ENCODE measurements around the gene BDH1.

The BDH1 gene

DNA sequence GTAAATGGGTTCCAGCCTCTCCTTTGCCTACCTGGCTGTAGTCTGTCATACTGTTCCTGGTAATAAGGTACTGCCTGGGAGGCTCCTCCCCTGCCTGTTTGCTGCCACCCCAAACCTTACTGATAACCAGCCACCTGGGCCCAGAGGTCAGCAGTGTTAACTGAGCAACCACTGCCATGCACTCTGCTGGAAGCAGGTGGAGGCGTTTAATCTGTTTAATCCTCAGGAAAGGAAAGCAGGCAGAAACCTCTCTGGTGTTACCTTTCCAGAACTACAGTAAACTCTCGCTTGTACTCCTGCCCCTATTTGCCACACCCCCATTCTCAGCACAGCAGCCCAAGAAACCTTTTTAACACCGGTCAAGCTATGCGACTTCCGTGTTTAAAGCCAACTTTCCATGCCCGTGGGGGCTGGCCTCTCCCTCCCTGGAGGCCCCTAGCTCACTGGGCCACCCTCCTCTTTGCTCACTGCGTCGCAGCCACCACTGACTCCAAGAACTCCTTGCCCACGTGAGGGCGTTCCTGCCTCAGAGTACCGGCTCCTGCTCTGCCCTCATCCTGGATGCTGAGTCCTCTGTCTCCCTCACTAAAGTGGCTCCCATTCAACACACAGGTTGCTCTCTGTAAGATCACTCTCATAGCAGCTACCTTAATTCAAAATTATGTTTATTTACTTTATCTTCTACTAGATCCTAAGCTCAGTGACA, 8.3 kb downstream of the BDH1 start:
- DNase-seq = no peak

GRCh38 chr3:197546307-197547085, 9.3 kb downstream of the BDH1 start:
- no peak for DNase-seq

DNA sequence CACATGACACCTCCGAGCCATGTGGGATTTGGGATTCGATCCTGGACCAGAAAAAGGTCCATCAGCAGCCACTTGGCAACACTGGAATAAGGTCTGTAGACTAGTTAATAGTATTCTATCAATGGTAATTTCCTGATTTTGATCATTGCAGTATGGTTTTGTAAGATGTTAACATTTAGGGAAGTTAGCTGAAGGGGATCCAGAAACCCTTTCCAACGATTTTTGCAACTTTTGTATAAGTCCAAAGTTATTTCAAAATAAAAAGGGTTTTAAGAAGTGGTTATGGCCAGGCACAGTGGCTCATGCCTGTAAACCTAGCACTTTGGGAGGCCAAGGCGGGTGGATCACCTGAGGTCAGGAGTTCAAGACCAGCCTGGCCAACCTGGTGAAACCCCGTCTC, 10.2 kb downstream of the BDH1 start:
- no peak for DNase-seq

DNA sequence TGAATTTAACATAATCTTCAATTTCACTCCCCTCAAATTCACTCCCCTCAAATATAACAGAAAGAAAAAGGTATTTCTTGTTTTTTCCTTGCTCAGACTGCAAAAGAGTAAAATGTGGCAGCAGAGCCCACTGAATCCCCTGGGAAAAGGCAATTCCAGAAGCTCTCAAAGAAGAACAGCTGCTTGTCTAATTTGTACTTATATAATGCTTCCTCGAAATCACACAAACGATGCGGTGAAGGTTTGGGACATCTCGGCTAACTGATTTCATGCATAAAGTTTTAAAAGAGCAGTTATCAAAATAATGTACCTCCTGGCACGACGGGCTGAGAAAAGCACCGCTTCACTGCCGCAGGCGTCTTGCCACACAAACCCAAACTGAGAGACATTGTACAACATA, 10.7 kb downstream of the BDH1 start:
- DNase-seq = no peak

GRCh38 chr3:197542741-197543454, 12.9 kb downstream of the BDH1 start:
- no peak for DNase-seq

DNA sequence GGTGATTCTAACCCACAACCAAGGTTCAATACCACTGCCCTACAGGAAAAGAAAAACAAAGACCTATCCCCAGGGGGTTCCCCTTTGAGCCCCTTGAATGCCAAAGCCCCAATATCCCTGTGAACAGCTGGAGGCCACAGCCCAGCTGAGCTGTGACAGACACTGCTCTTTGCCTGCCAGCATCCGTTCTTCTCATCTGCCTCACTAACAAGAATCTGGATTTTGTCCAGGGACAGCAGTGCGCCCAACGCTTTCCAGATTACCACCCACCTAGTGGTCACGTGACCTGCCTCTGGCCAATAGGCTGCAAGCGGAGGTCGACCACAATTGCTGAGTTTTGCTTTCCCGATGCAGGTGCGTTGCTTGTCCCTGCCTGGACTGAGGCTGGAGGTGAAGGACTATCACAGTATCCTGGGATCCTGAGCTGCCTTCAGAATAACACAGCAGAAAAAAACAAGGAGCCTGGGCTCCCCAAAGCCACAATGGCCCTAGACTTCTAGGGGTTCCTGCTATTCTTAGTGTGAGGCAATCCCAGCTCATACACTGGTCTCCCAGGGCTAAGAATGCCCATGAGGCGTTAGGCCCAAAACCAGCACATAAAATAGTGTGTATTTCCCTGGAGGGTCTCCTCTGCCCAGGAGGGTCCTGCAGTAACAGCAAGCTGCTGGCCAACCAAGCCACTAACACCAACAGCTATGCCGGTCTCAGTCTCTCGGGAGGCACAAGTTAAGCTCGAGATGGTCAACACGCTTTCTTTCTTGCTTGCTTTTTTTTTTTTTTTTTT, 13.8 kb downstream of the BDH1 start:
- no peak for DNase-seq

DNA sequence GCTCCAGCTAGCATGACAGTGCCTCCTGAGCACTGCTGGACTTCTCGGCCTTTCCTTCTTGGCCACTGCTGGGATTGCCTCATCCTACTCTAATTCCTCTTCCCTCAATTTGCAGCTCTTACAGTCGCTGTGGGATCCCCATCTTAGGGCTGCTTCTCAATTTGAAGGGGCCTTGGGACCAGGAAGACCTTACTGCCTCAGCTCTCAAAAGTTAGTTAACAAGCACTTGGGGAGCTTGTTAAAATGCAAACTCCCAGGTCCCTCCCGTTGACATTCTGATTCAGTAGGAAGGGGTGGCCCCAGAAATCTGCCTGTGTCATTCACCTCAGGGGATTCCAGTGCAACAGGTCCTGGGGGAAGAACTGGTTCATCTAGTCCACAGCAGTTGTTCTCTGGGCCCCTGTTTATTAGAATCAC, 14.8 kb downstream of the BDH1 start:
- no peak for DNase-seq

GRCh38 chr3:197539651-197540051, 16.1 kb downstream of the BDH1 start:
- DNase-seq = no peak

- no peak for DNase-seq
These were observed 21.6 kb downstream of the BDH1 start for GRCh38 chr3:197533927-197534725.

- no peak for DNase-seq
These were observed 22.4 kb downstream of the BDH1 start for GRCh38 chr3:197533396-197533795.

DNA sequence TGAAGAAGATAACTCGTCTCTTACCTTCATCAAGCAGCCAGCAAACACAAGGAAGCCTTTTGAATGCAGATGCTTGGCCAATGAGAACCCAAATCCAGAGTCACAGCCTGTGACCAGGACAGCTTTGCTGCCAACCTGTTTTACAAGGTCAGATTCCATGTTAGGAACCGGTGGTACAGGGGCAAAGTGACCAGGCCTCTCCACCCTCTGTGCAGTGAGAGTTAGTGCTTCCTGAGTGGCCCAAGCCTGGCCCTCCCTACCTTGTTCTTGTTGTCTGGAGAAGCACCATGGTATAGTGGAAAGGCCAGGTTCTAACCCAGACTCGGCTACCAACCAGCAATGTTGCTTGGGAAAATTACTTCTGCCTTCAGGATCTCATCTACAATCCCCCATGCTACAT, 23.4 kb downstream of the BDH1 start:
- DNase-seq = no peak

DNA sequence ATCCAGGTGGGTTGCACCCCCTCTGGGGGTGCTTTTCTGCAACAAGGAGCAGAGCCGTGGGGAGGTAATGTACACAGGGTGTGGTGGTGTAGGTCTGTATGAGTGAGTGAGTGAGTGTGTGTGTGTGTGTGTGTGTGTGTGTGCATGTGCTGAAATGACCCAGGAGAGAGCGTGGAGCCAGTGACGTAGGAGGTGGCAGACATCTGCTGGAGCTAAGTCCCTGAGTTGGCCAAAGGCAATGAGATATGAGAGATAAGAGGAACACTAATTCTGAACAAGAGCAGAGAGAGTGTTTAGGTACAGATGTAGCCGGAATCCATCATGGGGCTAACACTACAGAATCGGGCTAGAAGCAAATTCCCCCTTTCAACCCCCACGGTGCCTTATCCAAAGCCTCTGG, 27.6 kb downstream of the BDH1 start:
- DNase-seq = no peak

DNA sequence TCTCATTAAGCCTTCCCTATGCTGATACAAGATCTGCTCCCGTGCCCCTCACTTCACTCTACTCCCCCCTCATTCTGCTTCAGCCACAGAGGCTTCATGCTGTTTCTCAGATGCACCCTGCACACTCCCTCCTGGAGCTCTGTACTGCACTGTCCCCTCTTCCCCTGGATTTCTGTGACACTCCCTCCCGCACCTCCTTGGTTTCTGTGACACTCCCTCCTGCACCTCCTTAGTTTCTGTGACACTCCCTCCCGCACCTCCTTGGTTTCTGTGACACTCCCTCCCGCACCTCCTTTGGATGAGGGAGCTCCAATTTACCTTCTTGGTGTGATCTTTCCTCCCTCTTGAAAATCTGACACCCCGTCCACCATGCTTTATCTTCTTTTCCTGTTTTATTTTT, 28.2 kb downstream of the BDH1 start:
- no peak for DNase-seq

GRCh38 chr3:197525706-197526105, 30.1 kb downstream of the BDH1 start:
- no peak for DNase-seq

- DNase-seq = no peak
These were observed 31.6 kb downstream of the BDH1 start for GRCh38 chr3:197524128-197524527.

GRCh38 chr3:197523526-197523925, 32.2 kb downstream of the BDH1 start:
- DNase-seq = no peak

- DNase-seq = no peak
These were observed 32.8 kb downstream of the BDH1 start for GRCh38 chr3:197522881-197523441.

GRCh38 chr3:197522183-197522715, 33.5 kb downstream of the BDH1 start:
- DNase-seq = no peak

- no peak for DNase-seq
These were observed 34.2 kb downstream of the BDH1 start for GRCh38 chr3:197521277-197522182.
